Retinal pigment epithelial cell (primary cell): ENCODE measurements around the gene GSK3A.

Experiments
- DNase-seq: peaks from one replicate; pipeline ENCODE4 v3.0.0-alpha.2; 2010; ENCODE audit warnings: low read depth
- H3K4me3 ChIP-seq: 2 replicates; pipeline ENCODE4 v1.5.1; 2011; ENCODE audit warnings: mild to moderate bottlenecking, low read length, control low read depth, moderate library complexity
- TF ChIP-seq, protein P1 (sequence below): conservative IDR thresholded peaks from 2 replicates; pipeline ENCODE4 v1.5.1; 2011; ENCODE audit warnings: low read depth, low read length, control low read depth, inconsistent platforms

GSK3A gene

DNA sequence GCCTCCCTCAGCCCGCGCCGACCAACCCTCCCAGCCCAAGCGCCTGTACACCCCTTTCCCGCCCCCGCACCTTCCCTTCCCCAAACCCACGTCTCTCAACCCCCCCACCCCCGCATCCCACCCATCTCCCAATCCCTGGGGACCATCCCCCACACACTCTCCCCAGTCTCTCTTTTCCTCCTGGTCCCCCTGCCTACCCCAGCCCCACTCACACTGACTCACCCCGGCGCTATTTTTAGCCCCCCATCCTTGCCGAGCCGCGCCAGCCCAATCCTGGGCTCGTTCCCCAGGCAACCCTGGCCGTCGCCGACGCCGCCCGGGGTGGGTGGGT, 38.4 kb upstream of the GSK3A start:
- H3K4me3 ChIP-seq = peak overlapping the region; percentile 69
- DNase-seq = no peak
- TF ChIP-seq, protein P1, sequence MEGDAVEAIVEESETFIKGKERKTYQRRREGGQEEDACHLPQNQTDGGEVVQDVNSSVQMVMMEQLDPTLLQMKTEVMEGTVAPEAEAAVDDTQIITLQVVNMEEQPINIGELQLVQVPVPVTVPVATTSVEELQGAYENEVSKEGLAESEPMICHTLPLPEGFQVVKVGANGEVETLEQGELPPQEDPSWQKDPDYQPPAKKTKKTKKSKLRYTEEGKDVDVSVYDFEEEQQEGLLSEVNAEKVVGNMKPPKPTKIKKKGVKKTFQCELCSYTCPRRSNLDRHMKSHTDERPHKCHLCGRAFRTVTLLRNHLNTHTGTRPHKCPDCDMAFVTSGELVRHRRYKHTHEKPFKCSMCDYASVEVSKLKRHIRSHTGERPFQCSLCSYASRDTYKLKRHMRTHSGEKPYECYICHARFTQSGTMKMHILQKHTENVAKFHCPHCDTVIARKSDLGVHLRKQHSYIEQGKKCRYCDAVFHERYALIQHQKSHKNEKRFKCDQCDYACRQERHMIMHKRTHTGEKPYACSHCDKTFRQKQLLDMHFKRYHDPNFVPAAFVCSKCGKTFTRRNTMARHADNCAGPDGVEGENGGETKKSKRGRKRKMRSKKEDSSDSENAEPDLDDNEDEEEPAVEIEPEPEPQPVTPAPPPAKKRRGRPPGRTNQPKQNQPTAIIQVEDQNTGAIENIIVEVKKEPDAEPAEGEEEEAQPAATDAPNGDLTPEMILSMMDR = no peak

DNA sequence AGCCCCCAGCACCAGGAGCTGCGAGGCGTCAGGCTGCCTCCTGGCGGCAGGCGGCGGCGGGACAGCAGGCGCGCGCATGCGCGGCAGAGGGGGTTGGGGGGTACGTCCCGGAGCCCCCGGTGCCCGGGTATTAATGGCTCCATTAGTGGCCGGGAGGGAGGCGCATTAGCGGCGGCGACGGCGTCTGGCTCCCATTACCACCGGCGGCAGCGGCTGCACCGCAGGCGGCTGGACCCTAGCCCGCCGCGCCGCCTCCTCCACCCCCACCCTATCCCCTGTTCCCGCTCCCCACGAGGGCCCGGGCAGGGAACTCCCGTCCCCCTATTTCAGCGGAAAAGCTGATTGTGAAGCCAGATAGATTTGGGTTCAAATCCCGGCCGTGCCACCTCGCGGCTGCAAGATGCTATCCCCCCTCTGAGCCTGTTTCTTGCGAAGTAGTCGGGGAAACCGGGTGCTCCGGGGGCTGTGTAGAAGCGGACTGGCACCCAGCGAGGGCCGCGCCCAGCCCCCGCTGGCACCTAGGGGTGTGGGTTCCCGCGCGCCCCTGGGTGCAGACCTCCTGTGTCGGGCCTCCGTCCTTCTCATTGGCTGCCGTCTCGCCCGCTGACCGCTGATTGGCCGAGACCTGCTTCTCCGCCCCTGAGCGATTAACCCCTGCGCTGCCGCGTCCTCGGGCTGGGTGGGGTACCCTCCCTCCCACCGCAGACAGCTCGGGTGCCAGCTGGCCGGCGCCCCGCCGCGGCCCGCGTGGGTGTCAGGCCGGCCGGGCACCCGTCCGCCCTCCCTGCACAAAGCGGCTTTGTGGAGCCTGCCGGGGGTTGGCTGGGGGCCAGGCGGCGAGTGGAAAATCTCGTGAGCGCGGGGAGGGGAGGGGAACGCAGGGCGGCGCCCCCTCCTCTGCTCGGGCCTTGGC, 37.8 kb upstream of the GSK3A start:
- TF ChIP-seq, protein P1 = peak; percentile 86
- peak; percentile 87 for DNase-seq
- peak overlapping the region; percentile 69 for H3K4me3 ChIP-seq

DNA sequence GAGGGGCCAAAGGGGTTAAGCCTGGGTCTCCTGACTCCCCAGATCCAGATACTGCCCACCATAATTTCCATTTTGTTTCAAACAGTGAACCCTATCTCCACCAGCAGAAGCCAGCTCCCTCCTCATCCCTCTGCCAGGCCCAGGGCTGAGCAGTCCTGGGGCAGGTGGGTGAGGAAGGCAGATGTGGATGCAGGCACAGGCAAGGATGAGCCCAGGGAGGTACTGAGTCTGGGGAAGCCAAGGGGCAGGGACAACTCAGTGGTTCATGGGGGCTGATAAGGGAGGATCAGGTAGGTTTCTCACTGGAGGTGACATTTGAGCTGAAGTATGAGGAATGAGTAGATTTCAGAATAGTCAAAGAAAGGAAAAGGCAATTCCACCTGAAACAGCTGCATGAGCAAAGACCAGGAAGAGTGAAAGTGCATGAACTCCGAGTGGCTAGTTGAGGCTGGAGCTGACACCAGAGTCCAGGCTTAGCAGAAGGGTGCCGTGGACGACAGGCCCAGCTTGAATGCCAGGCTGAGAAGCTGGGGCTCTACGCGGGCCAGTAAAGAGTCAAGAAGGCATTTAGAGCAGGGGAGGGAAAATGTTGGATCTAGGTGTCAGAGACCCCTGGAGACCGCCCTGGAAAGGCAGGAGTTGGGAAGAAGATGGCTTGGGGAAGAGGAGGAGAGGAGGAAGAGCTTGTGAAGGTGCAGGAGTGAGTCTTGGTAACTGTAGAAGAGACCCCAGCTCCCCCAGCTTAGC, 36.9 kb upstream of the GSK3A start:
- TF ChIP-seq, protein P1 = no peak
- H3K4me3 ChIP-seq = peak overlapping the region; percentile 69
- DNase-seq = no peak

DNA sequence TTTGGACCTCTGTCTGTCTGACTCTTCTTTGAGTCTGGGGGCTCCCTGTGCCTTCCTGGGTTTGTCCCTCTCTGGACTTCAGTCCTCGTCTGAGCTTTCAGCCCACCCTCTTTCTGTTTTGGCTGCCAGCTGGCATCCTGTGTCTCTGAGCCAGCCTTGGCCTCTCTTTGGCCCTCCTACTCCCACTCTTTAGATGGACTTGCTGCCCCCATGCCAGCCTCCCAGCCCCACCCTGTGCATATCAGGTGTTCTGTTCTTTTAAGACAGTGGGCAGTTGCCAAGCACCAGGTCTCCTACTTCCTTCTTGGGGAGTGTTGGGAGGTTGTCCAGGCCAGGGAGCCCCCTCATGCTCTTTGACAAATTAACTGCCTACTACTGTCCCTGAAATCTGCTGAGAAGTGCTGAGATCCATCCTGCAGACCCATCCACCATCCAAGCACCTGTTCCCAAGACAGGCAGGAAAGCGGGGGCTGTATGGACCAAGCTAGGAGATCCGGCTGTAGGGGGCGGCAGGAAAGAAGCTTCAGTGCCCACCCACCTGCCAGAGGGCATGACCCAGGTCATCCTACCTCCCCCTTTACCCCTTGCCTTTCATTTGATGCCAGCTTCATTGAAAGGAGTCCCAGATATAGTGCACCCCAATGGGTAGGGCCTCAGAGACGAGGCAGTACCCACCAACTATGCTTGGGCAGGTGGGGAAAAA, 36.2 kb upstream of the GSK3A start:
- no peak for DNase-seq
- peak overlapping the region; percentile 0 for H3K4me3 ChIP-seq
- TF ChIP-seq, protein P1 = no peak

DNA sequence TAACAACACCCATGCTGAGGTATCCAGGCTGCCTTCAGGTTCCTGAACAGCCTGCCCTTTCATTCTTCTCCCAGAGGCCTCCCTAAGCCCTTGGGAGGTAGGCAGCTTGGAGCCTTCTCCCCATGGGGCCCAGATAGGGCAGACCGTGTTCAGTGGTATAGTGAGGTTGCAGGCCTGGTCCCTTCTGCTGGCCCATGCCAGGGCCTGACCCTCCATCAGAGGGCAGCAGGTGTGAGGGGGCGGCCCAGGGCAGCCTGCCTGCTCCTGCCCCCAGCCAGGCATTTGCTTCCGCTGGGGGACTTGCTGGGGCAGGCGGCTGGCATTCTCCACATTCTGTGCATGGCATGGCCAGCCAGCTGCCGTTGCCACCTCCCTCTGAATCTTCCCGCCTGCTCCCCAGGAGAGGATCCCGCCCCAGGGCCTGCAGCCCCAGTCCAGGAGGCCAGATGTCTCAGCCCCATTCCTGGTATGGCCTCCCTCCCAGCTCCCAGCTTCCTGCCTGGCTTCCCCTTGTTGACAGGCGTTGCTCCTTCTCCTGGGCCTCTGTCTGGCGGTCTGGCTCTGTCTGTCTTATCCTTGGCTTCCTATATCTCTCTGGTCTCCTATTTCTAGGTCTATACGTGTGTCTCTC, 35.5 kb upstream of the GSK3A start:
- no peak for DNase-seq
- H3K4me3 ChIP-seq = peak overlapping the region; percentile 0
- TF ChIP-seq, protein P1 = no peak

DNA sequence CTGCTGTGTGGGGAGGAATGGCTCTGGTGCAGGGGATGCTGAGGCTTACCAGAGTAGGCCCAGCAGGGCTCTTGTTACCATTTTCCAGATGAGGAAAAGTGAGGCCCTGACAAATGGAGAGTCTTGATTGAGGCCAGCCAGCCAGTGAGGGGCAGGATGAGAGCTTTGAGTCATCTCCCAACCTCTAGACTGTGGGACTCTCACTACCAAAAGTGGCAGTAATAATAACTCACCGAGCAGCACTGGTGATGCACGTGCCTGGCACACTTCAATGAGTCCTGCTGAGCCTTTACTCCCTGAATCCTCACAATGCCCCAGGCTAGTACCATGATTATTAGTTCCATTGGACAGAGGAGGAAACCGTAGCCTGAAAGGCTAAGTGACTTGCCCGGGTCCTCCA, 34.4 kb upstream of the GSK3A start:
- H3K4me3 ChIP-seq = no peak overlapping the region
- DNase-seq = no peak
- TF ChIP-seq, protein P1 = no peak
